CD14-positive monocyte (primary cell): ENCODE measurements around the gene KCNQ1. TPM values are rescaled to one million over a fixed set of nuclear protein-coding genes. Genes with fewer than 3 reads are reported as not detected.

Experiments
- DNase-seq, 3 donors: peaks; one replicate each; pipeline ENCODE4 v3.0.0-alpha.2; 2011 to 2022
- H2AFZ ChIP-seq: 2 replicates; pipeline ENCODE4 v1.6.0; 2012; ENCODE audit warnings: mild to moderate bottlenecking, low read depth, low read length, inconsistent platforms; ENCODE audit not compliant: insufficient read depth, poor library complexity, severe bottlenecking
- H3K27ac ChIP-seq, 2 donors: 1 replicate in 1 of 2; 2 replicates in 1 of 2; pipeline ENCODE4 v1.5.1; 2012 to 2013; ENCODE audit warnings: low read length in 2 of 2, control low read depth in 1 of 2, inconsistent platforms in 1 of 2, low read depth in 1 of 2, mild to moderate bottlenecking in 1 of 2
- H3K27me3 ChIP-seq, 2 donors: one replicate each; pipeline versions ENCODE4 v1.6.0 to v1.6.1; 2011 to 2013; ENCODE audit warnings: low read length in 2 of 2; ENCODE audit not compliant: control insufficient read depth in 2 of 2, insufficient read depth in 2 of 2
- H3K36me3 ChIP-seq, 2 donors: replicated peaks in 1 of 2; 1 replicate in 1 of 2; 2 replicates in 1 of 2; pipeline versions ENCODE4 v1.5.1 to v1.6.1; 2012 to 2013; ENCODE audit warnings: low read length in 2 of 2, control low read depth in 1 of 2, inconsistent platforms in 1 of 2, mild to moderate bottlenecking in 1 of 2; ENCODE audit not compliant: insufficient read depth in 2 of 2, control insufficient read depth in 1 of 2
- H3K4me1 ChIP-seq, 2 donors: 1 replicate in 1 of 2; 2 replicates in 1 of 2; pipeline versions ENCODE4 v1.5.1 to v1.6.1; 2012 to 2013; ENCODE audit warnings: low read length in 2 of 2, control low read depth in 1 of 2, inconsistent platforms in 1 of 2, mild to moderate bottlenecking in 1 of 2, moderate library complexity in 1 of 2; ENCODE audit not compliant: insufficient read depth in 2 of 2, control insufficient read depth in 1 of 2
- H3K4me2 ChIP-seq: replicated peaks from 2 replicates; pipeline ENCODE3; 2012; ENCODE audit warnings: low read length, moderate library complexity, mild to moderate bottlenecking; ENCODE audit not compliant: poor library complexity, severe bottlenecking; ENCODE audit errors: extremely low read depth
- H3K4me3 ChIP-seq, 3 experiments: fragments of 200-600 bp in 1 of 3; sonication (generic) in 1 of 3; replicated peaks in 1 of 3; 1 replicate in 2 of 3; 2 replicates in 1 of 3; pipeline ENCODE4 v1.5.1; 2011 to 2013; ENCODE audit warnings: low read length in 3 of 3, mild to moderate bottlenecking in 3 of 3, control low read depth in 2 of 3, low read depth in 2 of 3, inconsistent platforms in 1 of 3, moderate library complexity in 1 of 3
- H3K79me2 ChIP-seq: 2 replicates; pipeline ENCODE4 v1.6.0; 2012; ENCODE audit warnings: mild to moderate bottlenecking, control low read depth, inconsistent platforms, low read length, moderate library complexity; ENCODE audit not compliant: insufficient read depth
- H3K9ac ChIP-seq: 2 replicates; pipeline ENCODE4 v1.6.0; 2017; ENCODE audit warnings: low read length, mild to moderate bottlenecking; ENCODE audit not compliant: insufficient read depth, poor library complexity, severe bottlenecking
- H3K9me3 ChIP-seq, 2 donors: replicated peaks in 1 of 2; 1 replicate in 1 of 2; 2 replicates in 1 of 2; pipeline versions ENCODE4 v1.5.1 to v1.6.1; 2012 to 2013; ENCODE audit warnings: low read length in 2 of 2, control low read depth in 1 of 2; ENCODE audit not compliant: control insufficient read depth in 1 of 2, insufficient read depth in 1 of 2
- H4K20me1 ChIP-seq: 2 replicates; pipeline ENCODE4 v1.6.0; 2012; ENCODE audit warnings: mild to moderate bottlenecking, low read length, control low read depth, moderate library complexity; ENCODE audit not compliant: insufficient read depth
- H3K27ac Mint-ChIP-seq, 7 donors: one replicate each; pipeline ENCODE4 v1.8.0; 2020; ENCODE audit warnings: mild to moderate bottlenecking in 7 of 7, mixed read lengths in 7 of 7, moderate library complexity in 6 of 7, inconsistent platforms in 2 of 7
- H3K27me3 Mint-ChIP-seq, 3 donors: one replicate each; pipeline ENCODE4 v1.8.0; 2021 to 2022; ENCODE audit warnings: low read depth in 3 of 3, mild to moderate bottlenecking in 3 of 3, mixed read lengths in 3 of 3, moderate library complexity in 3 of 3, inconsistent platforms in 1 of 3
- H3K36me3 Mint-ChIP-seq, 2 donors: one replicate each; pipeline ENCODE4 v1.8.0; 2020; ENCODE audit warnings: mixed read lengths in 2 of 2, inconsistent platforms in 1 of 2, mild to moderate bottlenecking in 1 of 2
- H3K4me1 Mint-ChIP-seq: one replicate; pipeline ENCODE4 v1.8.0; 2020; ENCODE audit warnings: mild to moderate bottlenecking, mixed read lengths
- H3K4me3 Mint-ChIP-seq, 2 donors: one replicate each; pipeline ENCODE4 v1.8.0; 2020; ENCODE audit warnings: mild to moderate bottlenecking in 2 of 2, mixed read lengths in 2 of 2, moderate library complexity in 1 of 2
- H3K9me3 Mint-ChIP-seq, 7 donors: one replicate each; pipeline ENCODE4 v1.8.0; 2020 to 2022; ENCODE audit warnings: mixed read lengths in 7 of 7, mild to moderate bottlenecking in 6 of 7, moderate library complexity in 6 of 7, inconsistent platforms in 2 of 7
- whole genome bisulfite sequencing: methylation state at CpG from one replicate; pipeline ENCODE4 v1.1.5; 2013; ENCODE audit warnings: missing lambda C conversion rate; ENCODE audit not compliant: insufficient coverage; 5-methylcytosine and 5-hydroxymethylcytosine counted together
- intact Hi-C, 2 donors: fragments of 100-400 bp; cut with micrococcal nuclease; formaldehyde crosslinking; loops; one replicate each; pipeline versions ENCODE4 v1.15.0 to v1.15.1; 2023
- polyA plus RNA-seq, 3 donors: library from polyadenylated mRNA; depleted of rRNA in 1 of 3; unstranded in 2 of 3; stranded (reverse) in 1 of 3; fragments of 300-500 nt in 2 of 3; fragments of >200 nt in 1 of 3; fragmentation: Illumina TruSeq in 2 of 3; gene quantifications; 1 replicate in 2 of 3; 2 replicates in 1 of 3; pipeline ENCODE4 v1.2.3, GENCODE V29; 2012 to 2021
- TF ChIP-seq, protein P1 (sequence below): fragments of 200-600 bp; IDR thresholded peaks from one replicate; pipeline ENCODE4 v1.8.0; 2022; ENCODE audit warnings: antibody characterized with exemption, mild to moderate bottlenecking

Gene KCNQ1
- polyA plus RNA-seq, 3 donors = 14.9 to 31.8 (median 21.6) TPM

DNA sequence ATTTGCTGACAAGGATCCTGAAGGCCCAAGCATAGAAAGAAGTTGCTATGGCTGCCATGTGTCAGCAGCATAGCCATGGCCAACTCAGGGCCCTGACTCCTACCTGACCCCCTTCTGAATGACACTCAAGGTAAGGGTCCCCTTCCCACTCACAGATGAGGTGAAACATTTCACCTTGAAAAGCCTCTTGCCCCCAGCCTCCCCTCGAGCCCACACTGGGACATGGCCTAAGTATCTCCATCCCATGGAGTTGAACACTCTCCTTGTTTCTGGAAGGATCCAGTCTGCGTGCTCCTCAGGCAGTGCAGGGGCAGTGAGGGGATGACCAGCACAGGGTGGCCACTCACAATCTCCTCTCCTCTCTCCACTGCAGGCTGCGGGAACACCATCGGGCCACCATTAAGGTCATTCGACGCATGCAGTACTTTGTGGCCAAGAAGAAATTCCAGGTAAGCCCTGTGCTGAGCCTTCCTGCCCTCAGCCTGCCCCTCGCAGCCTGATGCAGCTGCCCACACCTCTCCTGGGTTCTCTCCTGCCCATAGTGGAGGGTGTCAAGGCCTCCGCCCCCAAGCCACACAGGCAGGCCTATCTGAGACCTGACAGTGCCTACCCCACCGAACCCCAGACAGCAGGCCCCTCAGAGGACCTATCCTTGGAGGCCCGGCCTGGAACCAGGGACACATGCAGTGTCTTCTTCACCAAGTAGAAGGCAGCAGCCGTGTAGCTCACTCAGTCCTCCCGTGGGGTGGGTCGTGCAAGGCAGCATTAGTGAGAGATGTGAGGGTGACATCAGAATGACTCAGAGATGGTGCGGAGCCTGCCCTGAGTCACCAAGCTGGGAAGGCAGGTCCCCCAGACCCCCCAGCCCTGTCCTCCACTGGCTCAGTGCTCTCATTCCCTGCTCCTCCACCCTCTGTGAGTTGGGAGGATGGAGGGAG lies 323.9 kb downstream of the KCNQ1 start:
- TF ChIP-seq, protein P1, sequence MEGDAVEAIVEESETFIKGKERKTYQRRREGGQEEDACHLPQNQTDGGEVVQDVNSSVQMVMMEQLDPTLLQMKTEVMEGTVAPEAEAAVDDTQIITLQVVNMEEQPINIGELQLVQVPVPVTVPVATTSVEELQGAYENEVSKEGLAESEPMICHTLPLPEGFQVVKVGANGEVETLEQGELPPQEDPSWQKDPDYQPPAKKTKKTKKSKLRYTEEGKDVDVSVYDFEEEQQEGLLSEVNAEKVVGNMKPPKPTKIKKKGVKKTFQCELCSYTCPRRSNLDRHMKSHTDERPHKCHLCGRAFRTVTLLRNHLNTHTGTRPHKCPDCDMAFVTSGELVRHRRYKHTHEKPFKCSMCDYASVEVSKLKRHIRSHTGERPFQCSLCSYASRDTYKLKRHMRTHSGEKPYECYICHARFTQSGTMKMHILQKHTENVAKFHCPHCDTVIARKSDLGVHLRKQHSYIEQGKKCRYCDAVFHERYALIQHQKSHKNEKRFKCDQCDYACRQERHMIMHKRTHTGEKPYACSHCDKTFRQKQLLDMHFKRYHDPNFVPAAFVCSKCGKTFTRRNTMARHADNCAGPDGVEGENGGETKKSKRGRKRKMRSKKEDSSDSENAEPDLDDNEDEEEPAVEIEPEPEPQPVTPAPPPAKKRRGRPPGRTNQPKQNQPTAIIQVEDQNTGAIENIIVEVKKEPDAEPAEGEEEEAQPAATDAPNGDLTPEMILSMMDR = no peak
- H3K27me3 Mint-ChIP-seq = peaks cover 0 to 8% (median 8%) of the 10 kb centered on the region in 3 donors
- H3K9me3 Mint-ChIP-seq = peaks cover 0 to 6% (median 5%) of the 10 kb centered on the region in 7 donors

DNA sequence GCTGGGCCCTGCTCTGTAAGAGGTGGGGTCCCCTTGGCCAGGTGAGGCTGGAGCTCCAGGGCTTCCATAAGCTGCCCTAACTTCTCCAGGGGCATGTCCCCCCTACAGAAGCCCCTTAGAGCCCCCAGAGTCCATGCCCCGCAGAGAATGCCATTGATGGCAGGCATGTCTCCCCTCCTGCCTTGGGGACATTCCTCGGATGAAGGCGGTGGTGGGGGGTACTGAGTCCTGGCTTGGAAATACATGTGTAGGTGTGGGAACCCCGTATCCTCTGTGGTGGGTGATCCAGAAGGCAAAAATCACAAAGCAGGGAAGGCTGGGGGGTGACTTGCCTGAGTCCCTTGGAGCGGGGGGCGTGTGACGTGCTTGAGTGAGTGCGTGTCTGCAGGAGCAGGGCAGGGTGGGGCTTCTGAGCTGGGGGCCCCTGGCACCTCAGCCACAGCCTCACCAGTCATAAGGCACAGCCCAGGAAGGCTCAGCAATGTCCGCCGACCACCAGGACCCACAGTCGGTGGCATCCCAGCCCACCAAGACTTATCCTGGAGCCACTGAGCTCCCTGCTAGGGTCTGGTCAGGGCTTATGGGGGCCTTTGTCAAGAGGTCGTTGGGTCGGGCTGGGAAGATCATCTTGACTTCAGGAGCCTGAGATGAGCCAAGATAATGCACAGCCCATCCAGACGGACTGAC lies 324.7 kb downstream of the KCNQ1 start:
- DNase-seq = no peak
- no peaks in the 10 kb centered on the region for H3K9me3 ChIP-seq
- Mint-ChIP-seq H3K27me3 (peaks cover 0 to 8% (median 7%) of the 10 kb centered on the region in 3 donors), H3K4me1 (no peaks in the 10 kb centered on the region), H3K36me3 (peaks cover 48 to 49% of the 10 kb centered on the region in 2 donors), H3K9me3 (peaks cover 0 to 6% (median 5%) of the 10 kb centered on the region in 7 donors), H3K27ac (no peak overlapping the region), H3K4me3 (no peak overlapping the region)
- H3K79me2 ChIP-seq = no peaks in the 10 kb centered on the region
- H3K27ac ChIP-seq = no peak overlapping the region
- intact Hi-C loops = no loop called here
- no peaks in the 10 kb centered on the region for H3K4me1 ChIP-seq
- WGBS = 94% methylated on average over 14 of the region's 14 CpGs
- no peaks in the 10 kb centered on the region for H3K27me3 ChIP-seq
- H3K4me2 ChIP-seq = no peak overlapping the region
- H3K9ac ChIP-seq = no peak overlapping the region
- peaks cover 36 to 47% of the 10 kb centered on the region in 2 donors for H3K36me3 ChIP-seq
- H2AFZ ChIP-seq = no peak overlapping the region
- TF ChIP-seq, protein P1 = no peak
- H3K4me3 ChIP-seq = no peak overlapping the region
- H4K20me1 ChIP-seq = peaks cover 27% of the 10 kb centered on the region

More for the DNA sequence above, 323.9 kb downstream of the KCNQ1 start:
- H3K27ac ChIP-seq = no peak overlapping the region
- peaks cover 26% of the 10 kb centered on the region for H4K20me1 ChIP-seq
- no peak overlapping the region for H3K4me3 ChIP-seq
- peak in 1 of 3 donors; percentile 20 for DNase-seq
- 98% methylated on average over 8 of the region's 14 CpGs for WGBS
- peak overlapping the region in 1 of 7 donors; percentile 46 for H3K27ac Mint-ChIP-seq
- intact Hi-C loops = no loop called here
- no peak overlapping the region for H3K4me3 Mint-ChIP-seq
- peaks cover 36 to 47% of the 10 kb centered on the region in 2 donors for H3K36me3 ChIP-seq
- no peak overlapping the region for H3K9ac ChIP-seq
- no peak overlapping the region for H2AFZ ChIP-seq
- H3K79me2 ChIP-seq = no peaks in the 10 kb centered on the region
- H3K4me1 ChIP-seq = no peaks in the 10 kb centered on the region
- peaks cover 47 to 48% of the 10 kb centered on the region in 2 donors for H3K36me3 Mint-ChIP-seq
- no peaks in the 10 kb centered on the region for H3K4me1 Mint-ChIP-seq
- no peaks in the 10 kb centered on the region for H3K9me3 ChIP-seq
- H3K27me3 ChIP-seq = no peaks in the 10 kb centered on the region
- no peak overlapping the region for H3K4me2 ChIP-seq
